ENCODE results near the gene PIR. TPM values are rescaled to one million over a fixed set of nuclear protein-coding genes. Genes with fewer than 3 reads are reported as not detected.

PIR gene
- total RNA-seq, 2 donors from 2014 or later = 3.9 to 5.3 TPM

DNA sequence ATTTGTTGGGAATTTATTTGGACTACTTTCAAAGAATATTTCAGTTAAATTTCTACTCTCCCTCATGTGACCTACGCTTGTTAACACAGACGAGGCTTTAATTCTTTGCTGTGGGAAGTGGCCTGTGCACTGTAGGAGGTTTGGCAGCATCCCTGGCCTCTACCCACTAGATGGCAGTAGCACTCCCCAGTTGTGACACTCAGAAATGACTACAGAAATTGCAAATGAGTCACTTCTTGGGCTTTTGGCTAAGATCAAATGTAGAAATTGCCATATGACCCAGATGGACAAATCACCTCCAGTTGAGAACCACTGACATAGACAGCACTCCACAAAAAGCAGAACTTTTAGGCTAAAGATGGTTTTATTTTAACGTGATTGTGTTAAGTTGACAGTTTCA is 22.1 kb downstream of the PIR start:
- Histone ChIP-seq H3K4me3 (no peak overlapping the region), H3K36me3 (replicated peaks in 1 of 2; ENCODE audit: insufficient read depth in 1 of 2, low read depth in 2 of 2) (no peaks in the 10 kb centered on the region), H3K27me3 (no peaks in the 10 kb centered on the region), H3K27ac (no peak overlapping the region), H3K4me1 (no peaks in the 10 kb centered on the region), H3K9me3 (no peaks in the 10 kb centered on the region)
- TF ChIP-seq POLR2A (IDR thresholded peaks at IDR 0.05) = no peak
- TF ChIP-seq, protein P1, sequence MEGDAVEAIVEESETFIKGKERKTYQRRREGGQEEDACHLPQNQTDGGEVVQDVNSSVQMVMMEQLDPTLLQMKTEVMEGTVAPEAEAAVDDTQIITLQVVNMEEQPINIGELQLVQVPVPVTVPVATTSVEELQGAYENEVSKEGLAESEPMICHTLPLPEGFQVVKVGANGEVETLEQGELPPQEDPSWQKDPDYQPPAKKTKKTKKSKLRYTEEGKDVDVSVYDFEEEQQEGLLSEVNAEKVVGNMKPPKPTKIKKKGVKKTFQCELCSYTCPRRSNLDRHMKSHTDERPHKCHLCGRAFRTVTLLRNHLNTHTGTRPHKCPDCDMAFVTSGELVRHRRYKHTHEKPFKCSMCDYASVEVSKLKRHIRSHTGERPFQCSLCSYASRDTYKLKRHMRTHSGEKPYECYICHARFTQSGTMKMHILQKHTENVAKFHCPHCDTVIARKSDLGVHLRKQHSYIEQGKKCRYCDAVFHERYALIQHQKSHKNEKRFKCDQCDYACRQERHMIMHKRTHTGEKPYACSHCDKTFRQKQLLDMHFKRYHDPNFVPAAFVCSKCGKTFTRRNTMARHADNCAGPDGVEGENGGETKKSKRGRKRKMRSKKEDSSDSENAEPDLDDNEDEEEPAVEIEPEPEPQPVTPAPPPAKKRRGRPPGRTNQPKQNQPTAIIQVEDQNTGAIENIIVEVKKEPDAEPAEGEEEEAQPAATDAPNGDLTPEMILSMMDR (IDR thresholded peaks at IDR 0.05) = peak; percentile 56 to 82 (median 63)
- ATAC-seq = peak; percentile 58
- intact Hi-C loops (cut with DNase I) = no loop called here
- peak; percentile 59 to 75 (median 66) for DNase-seq
- 21 to 23% methylated on average over 2 to 3 of the region's 3 CpGs for WGBS, 2 donors

DNA sequence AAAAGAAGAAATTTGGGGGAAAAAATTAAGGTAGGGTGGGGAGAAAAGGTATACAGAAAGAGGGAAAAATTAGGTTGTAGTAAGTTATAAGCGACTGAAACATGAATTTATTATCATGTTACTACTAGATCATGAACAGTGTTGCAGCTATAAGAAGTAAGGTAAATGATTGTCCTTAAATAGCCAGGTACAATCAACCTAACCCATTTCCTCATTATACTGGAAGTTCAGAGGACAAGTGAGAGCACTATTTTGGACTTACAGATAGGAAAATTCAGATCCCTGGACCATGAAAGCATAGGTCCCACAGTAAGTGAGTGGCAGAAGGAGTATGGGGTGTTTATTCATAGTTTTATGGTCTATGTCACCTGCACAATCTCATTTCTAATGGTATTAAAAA is 23.5 kb downstream of the PIR start:
- 86 to 94% methylated on average over 1 of the region's 1 CpG for WGBS, 2 donors
- Histone ChIP-seq H3K27me3 (no peaks in the 10 kb centered on the region), H3K9me3 (no peaks in the 10 kb centered on the region), H3K4me3 (no peak overlapping the region), H3K36me3 (replicated peaks in 1 of 2; ENCODE audit: insufficient read depth in 1 of 2, low read depth in 2 of 2) (no peaks in the 10 kb centered on the region), H3K4me1 (no peaks in the 10 kb centered on the region), H3K27ac (no peak overlapping the region)
- TF ChIP-seq POLR2A (IDR thresholded peaks at IDR 0.05) = no peak
- TF ChIP-seq, protein P1 (IDR thresholded peaks at IDR 0.05) = no peak
- no peak for ATAC-seq
- intact Hi-C loops (cut with DNase I) = loop anchor here (10.0 kb wide), 1 partner anchor 115 kb away; no protein-coding TSS in a partner anchor
- no peak for DNase-seq

DNA sequence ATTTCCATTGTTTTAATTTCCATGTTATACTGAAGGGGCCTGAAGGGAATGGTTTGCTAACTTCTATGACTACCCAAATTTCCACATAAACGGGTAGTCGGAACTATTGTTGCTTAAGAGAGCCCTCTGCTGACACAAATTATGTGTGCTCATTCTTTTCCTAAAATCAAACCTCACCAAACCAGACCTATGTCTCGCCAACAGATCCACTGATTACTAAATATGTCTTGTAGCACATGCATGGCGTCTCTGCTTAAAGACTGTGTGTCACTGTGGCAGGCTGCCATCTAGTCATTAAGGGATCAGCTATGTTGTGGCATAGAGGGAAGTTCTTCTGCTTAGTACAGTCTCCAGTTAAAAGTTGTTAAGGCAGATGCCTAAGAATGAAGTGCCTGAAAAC is 25.1 kb downstream of the PIR start:
- DNase-seq (peak; percentile 8 to 14 (median 11)), ATAC-seq (peak; percentile 48)
- H3K27me3 ChIP-seq = no peaks in the 10 kb centered on the region
- H3K4me1 ChIP-seq = no peaks in the 10 kb centered on the region
- no peaks in the 10 kb centered on the region for H3K36me3 ChIP-seq (replicated peaks in 1 of 2; ENCODE audit: insufficient read depth in 1 of 2, low read depth in 2 of 2)
- no peaks in the 10 kb centered on the region for H3K9me3 ChIP-seq
- H3K4me3 ChIP-seq = no peak overlapping the region
- intact Hi-C loops (cut with DNase I) = loop anchor here (10.0 kb wide), 1 partner anchor 113 kb away; no protein-coding TSS in a partner anchor
- 0 to 8% methylated on average over 4 of the region's 4 CpGs for WGBS, 2 donors
- TF ChIP-seq POLR2A (IDR thresholded peaks at IDR 0.05) = no peak
- TF ChIP-seq, protein P1 (IDR thresholded peaks at IDR 0.05) = peak in 5 of 7 experiments; percentile 14 to 59 (median 46)
- no peak overlapping the region for H3K27ac ChIP-seq

DNA sequence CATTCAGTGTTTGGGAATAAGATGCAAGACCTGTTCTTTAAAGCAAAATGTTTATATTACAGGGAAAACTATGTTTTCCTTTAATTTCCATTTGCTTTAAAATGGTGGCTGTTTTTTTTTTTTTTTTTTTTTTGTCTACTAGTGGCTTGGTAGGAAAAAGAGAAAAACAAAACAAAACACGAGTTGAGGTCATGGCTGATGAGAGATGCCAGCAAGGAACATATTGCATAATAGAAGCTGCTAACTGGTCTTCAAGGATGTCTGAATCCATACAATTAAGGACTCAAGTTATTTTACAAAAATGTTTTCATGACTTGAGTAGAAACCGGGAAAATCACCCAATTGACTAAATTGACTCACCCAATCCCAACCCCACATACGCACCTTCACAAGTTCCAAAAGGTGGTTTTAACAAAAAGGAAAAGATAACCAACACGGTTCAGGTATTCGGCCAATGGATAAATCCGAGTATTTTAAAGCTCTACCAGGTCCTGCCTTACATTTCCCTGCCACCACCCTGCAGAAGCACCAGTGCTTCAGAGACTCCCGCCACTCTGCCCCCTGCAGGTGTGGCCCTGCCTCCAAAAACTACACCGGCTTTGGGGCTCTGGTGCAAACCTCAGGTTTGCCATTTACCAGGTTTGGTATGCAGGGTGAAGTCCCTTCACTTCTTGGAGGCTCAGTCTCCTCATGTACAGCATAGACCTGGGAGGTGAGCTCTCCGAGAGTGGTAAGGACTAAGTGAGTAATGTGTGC is 27.1 kb downstream of the PIR start:
- DNase-seq = no peak

More for the DNA sequence above, 27.1 kb downstream of the PIR start:
- ATAC-seq = no peak
- WGBS, 2 donors = 76 to 83% methylated on average over 8 to 9 of the region's 9 CpGs
- Histone ChIP-seq H3K27me3 (no peaks in the 10 kb centered on the region), H3K4me3 (no peak overlapping the region), H3K36me3 (replicated peaks in 1 of 2; ENCODE audit: insufficient read depth in 1 of 2, low read depth in 2 of 2) (no peaks in the 10 kb centered on the region), H3K27ac (no peak overlapping the region), H3K4me1 (no peaks in the 10 kb centered on the region), H3K9me3 (no peaks in the 10 kb centered on the region)
- TF ChIP-seq, protein P1 (IDR thresholded peaks at IDR 0.05) = no peak
- no peak for TF ChIP-seq POLR2A (IDR thresholded peaks at IDR 0.05)
- intact Hi-C loops (cut with DNase I) = loop anchor here (10.0 kb wide), 1 partner anchor 111 kb away; no protein-coding TSS in a partner anchor
